NCI-H2107 treated with DMSO at 0.1 percent for 48 hours (cell line): Measurements from ENCODE around the gene CCDC102B.
"Not testable (repeated sequence)": the region's sequence is repeated elsewhere in the genome, so short reads cannot be mapped to it uniquely, and the experiment has no call there.

ENCODE experiments used
- DNase-seq: peaks from one replicate; lab custom pipeline; 2025; ENCODE audit not compliant: unreplicated experiment; lab: John Stamatoyannopoulos, UW

Gene CCDC102B

DNA sequence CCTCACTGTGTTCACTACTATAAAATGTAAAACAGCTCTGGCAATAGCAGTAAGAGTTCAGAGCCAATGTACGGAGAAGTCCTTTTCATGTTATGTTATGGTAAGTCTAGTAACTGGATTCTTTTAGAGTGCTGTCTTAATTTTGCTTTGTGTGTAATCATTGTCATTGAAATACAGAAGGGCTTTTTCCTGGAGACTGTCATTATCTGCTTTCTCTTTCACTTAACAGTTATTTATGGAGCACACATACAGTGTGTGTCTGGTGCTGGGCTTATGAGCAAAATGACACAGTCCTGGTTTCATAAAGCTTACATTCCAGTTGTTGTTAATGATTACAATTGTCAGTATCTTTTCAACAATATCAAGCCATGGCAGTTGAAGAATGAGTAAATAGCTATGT lies 95.5 kb downstream of the CCDC102B start:
- peak; percentile 30 for DNase-seq

GRCh38 chr18:68897286-68897685 lies 99.4 kb downstream of the CCDC102B start:
- no peak for DNase-seq

DNA sequence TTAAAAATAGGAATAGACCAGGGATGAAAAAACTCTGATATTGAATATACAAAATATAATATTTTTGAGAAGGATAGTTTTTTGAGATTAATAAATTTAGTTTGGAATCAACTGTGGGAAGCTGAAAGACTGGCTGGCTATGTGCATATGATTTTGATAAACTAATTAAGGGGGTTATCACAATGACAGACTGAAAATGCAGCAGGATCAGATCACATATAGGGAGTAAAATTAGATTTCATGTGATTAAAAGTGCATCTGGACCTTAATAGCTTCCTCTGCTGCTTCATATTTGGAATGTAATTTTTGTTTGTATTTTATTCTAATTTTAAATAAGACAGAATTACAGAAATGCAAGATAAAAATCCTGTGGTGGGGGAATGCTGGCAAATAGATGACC lies 111.7 kb downstream of the CCDC102B start:
- DNase-seq: no peak

DNA sequence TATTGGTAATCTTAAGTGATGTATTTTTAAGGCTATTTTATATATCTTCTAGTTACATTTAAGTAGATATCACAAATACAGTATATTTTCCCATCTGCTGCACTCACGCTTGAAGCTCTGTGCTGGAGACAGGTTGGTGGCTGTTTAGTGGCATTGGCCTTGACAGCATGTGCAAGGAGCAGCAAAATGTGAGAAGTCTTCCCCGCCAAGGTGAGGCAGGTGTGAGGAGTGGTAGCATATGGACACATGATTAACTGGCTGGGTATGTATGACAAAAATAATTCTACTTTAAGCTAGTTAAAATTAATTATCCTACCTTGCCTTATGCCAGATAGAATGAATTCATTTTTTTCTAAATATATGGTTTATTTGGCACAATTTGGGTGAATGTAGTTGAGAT lies 117.2 kb downstream of the CCDC102B start:
- no peak for DNase-seq

DNA sequence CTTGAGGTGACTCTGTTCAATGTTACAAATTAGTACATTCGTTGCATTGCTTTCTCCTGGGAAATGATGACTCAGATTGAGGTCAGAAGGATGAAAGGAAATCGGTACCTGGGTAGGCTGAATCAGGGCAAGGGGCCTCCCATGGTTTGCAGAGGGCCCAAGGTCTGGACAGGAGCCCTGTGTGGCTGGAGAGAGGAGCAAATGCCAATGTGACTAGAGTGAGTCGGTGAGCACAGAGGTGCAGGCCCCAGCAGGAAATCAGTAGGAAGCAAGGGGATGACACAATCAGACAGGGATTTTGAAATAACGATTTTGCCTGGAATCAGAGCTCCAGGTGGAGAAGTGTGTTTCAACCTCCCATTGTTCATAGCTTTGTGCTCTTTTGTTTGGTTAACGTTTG lies 118.9 kb downstream of the CCDC102B start:
- no peak for DNase-seq

DNA sequence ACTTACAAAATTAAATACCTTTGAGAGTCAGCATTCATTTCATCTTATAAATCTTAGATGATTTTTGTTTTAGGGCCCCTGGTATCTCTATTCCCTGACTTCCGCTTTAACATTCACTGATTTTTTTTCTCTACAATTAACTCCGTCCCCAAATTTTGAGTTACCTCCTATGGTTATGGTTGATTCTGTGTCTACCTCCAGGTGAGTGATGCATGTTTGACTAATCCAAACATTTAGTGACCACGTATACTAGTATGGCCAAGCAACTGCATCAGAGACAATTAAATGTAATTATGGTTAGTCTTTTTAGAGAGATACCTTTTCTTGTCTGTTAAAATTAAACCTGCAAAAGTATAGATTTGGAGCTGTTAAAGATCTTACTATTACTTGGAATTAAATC lies 120.3 kb downstream of the CCDC102B start:
- no peak for DNase-seq

- no peak for DNase-seq
Measured at GRCh38 chr18:68919900-68920299, 122.0 kb downstream of the CCDC102B start.

GRCh38 chr18:68922392-68922791 lies 124.5 kb downstream of the CCDC102B start:
- no peak for DNase-seq

- peak; percentile 9 for DNase-seq
Measured at GRCh38 chr18:68925268-68925667, 127.4 kb downstream of the CCDC102B start.

- DNase-seq: no peak
Measured at GRCh38 chr18:68928762-68929675, 131.1 kb downstream of the CCDC102B start.

GRCh38 chr18:68935686-68936085 lies 137.8 kb downstream of the CCDC102B start:
- no peak for DNase-seq

- DNase-seq: peak; percentile 33
Measured at GRCh38 chr18:68937029-68937599, 139.2 kb downstream of the CCDC102B start.

GRCh38 chr18:68940039-68940438 lies 142.2 kb downstream of the CCDC102B start:
- no peak for DNase-seq

GRCh38 chr18:68940754-68941153 lies 142.9 kb downstream of the CCDC102B start:
- no peak for DNase-seq

DNA sequence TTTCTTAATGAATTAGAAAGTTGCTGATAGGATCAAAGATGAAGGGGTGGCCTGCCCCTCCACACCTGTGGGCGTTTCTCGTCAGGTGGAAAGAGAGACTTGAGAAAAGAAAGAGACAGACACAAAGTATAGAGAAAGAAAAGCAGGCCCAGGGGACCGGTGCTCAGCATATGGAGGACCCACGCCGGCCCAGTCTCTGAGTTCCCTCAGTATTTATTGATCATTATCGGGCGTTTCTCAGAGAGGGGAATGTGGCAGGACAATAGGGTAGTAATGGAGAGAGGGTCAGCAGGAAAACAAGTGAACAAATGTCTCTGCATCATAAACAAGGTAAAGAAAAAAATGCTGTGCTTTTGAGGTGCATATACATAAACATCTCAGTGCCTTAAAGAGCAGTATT lies 144.3 kb downstream of the CCDC102B start:
- DNase-seq: no peak

DNA sequence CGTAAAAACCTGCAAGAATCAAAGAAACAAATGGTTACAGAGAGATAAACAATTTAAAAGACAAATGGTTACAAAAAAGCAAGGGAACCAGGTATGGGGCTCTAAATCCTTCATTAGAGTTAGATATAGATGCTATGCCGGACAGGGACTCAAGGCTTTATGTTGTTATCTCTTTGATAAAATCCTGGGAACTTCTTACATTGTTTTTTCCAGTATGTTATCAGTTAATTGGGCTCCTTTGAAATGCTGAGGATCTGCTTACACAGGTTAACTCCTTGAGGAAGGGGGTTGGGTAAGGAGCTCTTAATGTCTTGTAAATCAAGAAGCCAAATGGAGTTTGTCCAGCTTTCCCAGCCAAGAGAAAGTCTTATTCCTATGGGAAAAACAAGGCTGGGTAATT lies 146.0 kb downstream of the CCDC102B start:
- not testable (repeated sequence) for DNase-seq

GRCh38 chr18:68944330-68944729 lies 146.4 kb downstream of the CCDC102B start:
- no peak for DNase-seq

- no peak for DNase-seq
Measured at GRCh38 chr18:68944826-68945225, 146.9 kb downstream of the CCDC102B start.

GRCh38 chr18:68948622-68949021 lies 150.7 kb downstream of the CCDC102B start:
- no peak for DNase-seq

DNA sequence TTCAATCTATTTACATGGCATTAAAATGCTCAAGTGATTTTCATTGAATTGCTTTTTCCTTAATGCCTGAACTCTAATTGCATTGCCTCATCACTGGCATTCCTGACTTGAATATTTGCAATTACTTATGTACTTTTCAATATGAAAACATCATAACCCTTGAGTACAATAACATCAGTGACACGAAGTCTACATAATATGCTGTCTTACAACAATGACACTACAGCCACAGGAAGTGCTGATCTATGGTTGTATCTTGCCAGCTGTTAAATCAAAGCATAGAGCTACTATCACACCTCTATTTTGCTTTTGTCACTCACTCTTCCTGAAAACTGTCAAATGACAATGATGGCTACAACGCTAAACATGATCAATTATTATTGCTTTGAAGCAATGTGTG lies 156.9 kb downstream of the CCDC102B start:
- no peak for DNase-seq

GRCh38 chr18:68956650-68957049 lies 158.8 kb downstream of the CCDC102B start:
- no peak for DNase-seq

DNA sequence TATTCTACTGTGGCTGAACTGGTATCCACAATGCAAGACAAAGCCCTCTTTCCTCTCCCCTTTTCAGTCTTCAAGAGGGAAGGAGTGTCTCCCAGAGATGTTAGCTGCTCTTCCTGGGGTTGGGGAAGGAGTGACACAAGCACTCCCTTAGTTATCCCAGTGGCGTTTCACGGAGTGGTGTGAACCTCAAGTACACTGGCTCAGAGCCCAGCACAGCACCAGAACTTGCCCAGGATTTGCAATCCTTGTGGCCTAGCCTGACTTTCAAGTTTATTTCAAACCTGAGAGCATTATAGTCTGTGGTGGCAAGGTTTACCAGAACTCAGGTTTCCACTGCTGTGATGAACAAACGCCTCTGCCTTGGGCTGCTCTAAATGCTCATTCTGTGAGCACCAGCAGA lies 162.5 kb downstream of the CCDC102B start:
- DNase-seq: no peak

DNA sequence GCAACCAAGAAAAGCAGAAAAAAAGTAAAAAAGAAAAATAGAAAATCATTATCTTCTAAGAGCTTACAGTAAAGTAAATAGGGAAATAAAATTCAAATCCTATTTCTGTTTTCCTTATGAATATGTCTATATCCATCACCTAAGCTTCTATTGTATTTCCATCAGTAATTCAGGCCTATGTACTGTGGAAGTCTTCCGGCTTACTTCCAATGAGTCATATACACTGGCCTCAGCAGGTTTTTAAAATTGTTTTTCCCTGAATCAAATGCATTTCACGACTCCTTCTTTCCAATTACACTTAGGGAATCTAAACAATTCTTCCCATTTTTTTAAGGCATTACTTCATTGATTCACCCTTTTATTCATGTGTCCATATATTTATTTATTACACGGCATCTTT lies 164.7 kb downstream of the CCDC102B start:
- no peak for DNase-seq
